Neuronal stem cell (in vitro differentiated cells): ENCODE results near the gene HYAL1.
A peak's percentile ranks its signal among the peaks of the same experiment; 100 is the strongest.

Source experiments
- DNase-seq: peaks from one replicate; pipeline ENCODE4 v3.0.0-alpha.2; 2013; ENCODE audit warnings: low spot score
- H2AFZ ChIP-seq: one replicate; pipeline ENCODE4 v1.6.1; 2013; ENCODE audit warnings: mild to moderate bottlenecking, low read length, inconsistent platforms
- H2AK5ac ChIP-seq: 2 replicates; pipeline ENCODE4 v1.6.1; 2013; ENCODE audit warnings: low read depth, mild to moderate bottlenecking, inconsistent platforms, low read length, moderate library complexity, mixed read lengths
- H2BK120ac ChIP-seq: 2 replicates; pipeline ENCODE4 v1.6.1; 2013; ENCODE audit warnings: low read depth, mild to moderate bottlenecking, inconsistent platforms, low read length, moderate library complexity, mixed read lengths
- H2BK12ac ChIP-seq: one replicate; pipeline ENCODE4 v1.6.1; 2013; ENCODE audit warnings: low read length, inconsistent platforms
- H2BK15ac ChIP-seq: 2 replicates; pipeline ENCODE4 v1.6.1; 2013; ENCODE audit warnings: mild to moderate bottlenecking, low read length, inconsistent platforms, mixed read lengths
- H2BK5ac ChIP-seq: one replicate; pipeline ENCODE4 v1.6.1; 2013; ENCODE audit warnings: inconsistent platforms, mild to moderate bottlenecking, low read length, moderate library complexity
- H3K14ac ChIP-seq: one replicate; pipeline ENCODE4 v1.6.1; 2013; ENCODE audit warnings: low read length, inconsistent platforms
- H3K18ac ChIP-seq: 2 replicates; pipeline ENCODE4 v1.6.1; 2013; ENCODE audit warnings: low read length, inconsistent platforms
- H3K23ac ChIP-seq: 2 replicates; pipeline ENCODE4 v1.6.1; 2013; ENCODE audit warnings: low read depth, mild to moderate bottlenecking, mixed read lengths, low read length, inconsistent platforms; ENCODE audit not compliant: poor library complexity
- H3K27ac ChIP-seq: replicated peaks from 3 replicates; pipeline ENCODE4 v1.5.1; 2013; ENCODE audit warnings: low read length, inconsistent platforms
- H3K27me3 ChIP-seq, 3 experiments: 2 replicates each; pipeline ENCODE4 v1.6.1; 2013; ENCODE audit warnings: low read length in 3 of 3, mild to moderate bottlenecking in 2 of 3, inconsistent platforms in 1 of 3, low read depth in 1 of 3, mixed read lengths in 1 of 3, moderate library complexity in 1 of 3; ENCODE audit not compliant: control insufficient read depth in 3 of 3, insufficient read depth in 3 of 3
- H3K36me3 ChIP-seq, 2 donors: replicated peaks in 1 of 2; 2 replicates each; pipeline ENCODE4 v1.6.1; 2013; ENCODE audit warnings: low read length in 2 of 2; ENCODE audit not compliant: control insufficient read depth in 2 of 2, insufficient read depth in 2 of 2
- H3K4ac ChIP-seq: 2 replicates; pipeline ENCODE4 v1.6.1; 2013; ENCODE audit warnings: inconsistent platforms, mild to moderate bottlenecking, low read length, moderate library complexity
- H3K4me1 ChIP-seq, 2 donors: 1 replicate in 1 of 2; 2 replicates in 1 of 2; pipeline ENCODE4 v1.6.1; 2013; ENCODE audit warnings: low read length in 2 of 2, low read depth in 1 of 2; ENCODE audit not compliant: control insufficient read depth in 2 of 2, insufficient read depth in 1 of 2
- H3K4me2 ChIP-seq: one replicate; pipeline ENCODE4 v1.6.1; 2013; ENCODE audit warnings: mild to moderate bottlenecking, low read length, inconsistent platforms; ENCODE audit not compliant: insufficient read depth, poor library complexity, severe bottlenecking
- H3K4me3 ChIP-seq, 2 donors: 2 replicates each; pipeline ENCODE4 v1.5.1; 2013; ENCODE audit warnings: low read length in 2 of 2, mild to moderate bottlenecking in 2 of 2, inconsistent platforms in 1 of 2, moderate library complexity in 1 of 2
- H3K79me1 ChIP-seq: one replicate; pipeline ENCODE4 v1.6.1; 2013; ENCODE audit warnings: low read depth, mild to moderate bottlenecking, inconsistent platforms, low read length, moderate library complexity
- H3K9ac ChIP-seq: one replicate; pipeline ENCODE4 v1.6.1; 2013; ENCODE audit warnings: mild to moderate bottlenecking, low read depth, low read length, inconsistent platforms; ENCODE audit not compliant: poor library complexity
- H3K9me3 ChIP-seq, 2 donors: replicated peaks in 1 of 2; 2 replicates each; pipeline versions ENCODE3 to v1.6.1; 2013; ENCODE audit warnings: low read length in 2 of 2, mild to moderate bottlenecking in 2 of 2, inconsistent platforms in 1 of 2, low read depth in 1 of 2, mixed read lengths in 1 of 2, moderate library complexity in 1 of 2; ENCODE audit not compliant: control insufficient read depth in 2 of 2, insufficient read depth in 1 of 2
- H4K8ac ChIP-seq: one replicate; pipeline ENCODE4 v1.6.1; 2013; ENCODE audit warnings: low read depth, mild to moderate bottlenecking, inconsistent platforms, low read length, moderate library complexity
- H4K91ac ChIP-seq: one replicate; pipeline ENCODE4 v1.6.1; 2013; ENCODE audit warnings: low read length, low read depth, mild to moderate bottlenecking, inconsistent platforms; ENCODE audit not compliant: poor library complexity
- WGBS, 2 donors: extraction: QIAGEN DNeasy Blood & Tissue Kit; methylation state at CpG; one replicate each; pipeline ENCODE4 v1.1.7; 2013; ENCODE audit warnings: missing lambda C conversion rate in 2 of 2, mixed read lengths in 1 of 2; ENCODE audit not compliant: insufficient read length in 2 of 2, insufficient replicate concordance in 1 of 2; ENCODE audit errors: extremely low coverage in 2 of 2; 5-methylcytosine and 5-hydroxymethylcytosine counted together

The HYAL1 gene

GRCh38 chr3:50266017-50266416, 37.4 kb downstream of the HYAL1 start:
- peak overlapping the region; percentile 67 for H2BK12ac ChIP-seq
- peak overlapping the region; percentile 27 for H3K14ac ChIP-seq
- peak overlapping the region; percentile 99 for H3K18ac ChIP-seq
- H3K27ac ChIP-seq, result no peak overlapping the region
- no peak overlapping the region for H4K91ac ChIP-seq
- no peaks in the 10 kb centered on the region for H3K36me3 ChIP-seq
- peaks cover 46 to 66% of the 10 kb centered on the region in 2 donors for H3K4me1 ChIP-seq
- H3K27me3 ChIP-seq, result no peaks in the 10 kb centered on the region
- H3K4me2 ChIP-seq, result no peak overlapping the region
- H2BK15ac ChIP-seq, result peak overlapping the region; percentile 94
- no peak overlapping the region for H3K23ac ChIP-seq
- DNase-seq, result no peak
- no CpG with 5 or more reads among the region's 6 CpGs for WGBS, 2 donors
- no peaks in the 10 kb centered on the region for H3K9me3 ChIP-seq
- peak overlapping the region; percentile 98 for H2AK5ac ChIP-seq
- no peak overlapping the region for H2AFZ ChIP-seq
- peaks cover 3% of the 10 kb centered on the region for H3K79me1 ChIP-seq
- no peak overlapping the region for H3K4me3 ChIP-seq
- H4K8ac ChIP-seq, result peak overlapping the region; percentile 83
- peak overlapping the region; percentile 69 for H3K4ac ChIP-seq
- no peak overlapping the region for H3K9ac ChIP-seq
- no peak overlapping the region for H2BK120ac ChIP-seq
- peak overlapping the region; percentile 99 for H2BK5ac ChIP-seq

GRCh38 chr3:50265571-50265970, 37.8 kb downstream of the HYAL1 start:
- Histone ChIP-seq H3K4me1 (peaks cover 51 to 71% of the 10 kb centered on the region in 2 donors), H3K4ac (peak overlapping the region; percentile 69)
- no CpG with 5 or more reads among the region's 1 CpG for WGBS, 2 donors

GRCh38 chr3:50264964-50265485, 38.3 kb downstream of the HYAL1 start:
- Histone ChIP-seq H2AFZ (peak overlapping the region; percentile 77), H2BK120ac (peak overlapping the region; percentile 88), H3K4me2 (no peak overlapping the region), H3K9ac (peak overlapping the region; percentile 34), H4K8ac (peak overlapping the region; percentile 77), H3K9me3 (no peaks in the 10 kb centered on the region), H3K18ac (peak overlapping the region; percentile 99), H3K36me3 (no peaks in the 10 kb centered on the region), H2BK15ac (peak overlapping the region; percentile 94), H2AK5ac (peak overlapping the region; percentile 98), H3K27ac (peak overlapping the region; percentile 82), H3K23ac (peak overlapping the region; percentile 25), H3K27me3 (no peaks in the 10 kb centered on the region), H3K4me1 (peaks cover 55 to 74% of the 10 kb centered on the region in 2 donors), H3K79me1 (peaks cover 3% of the 10 kb centered on the region), H3K4ac (peak overlapping the region; percentile 87), H3K4me3 (no peak overlapping the region), H2BK12ac (peak overlapping the region; percentile 97), H2BK5ac (peak overlapping the region; percentile 99), H4K91ac (peak overlapping the region; percentile 98), H3K14ac (peak overlapping the region; percentile 39)
- WGBS, 2 donors, result no CpG with 5 or more reads among the region's 7 CpGs
- no peak for DNase-seq

More at GRCh38 chr3:50265571-50265970, 37.8 kb downstream of the HYAL1 start:
- H2BK12ac ChIP-seq, result peak overlapping the region; percentile 97
- peak overlapping the region; percentile 88 for H2BK120ac ChIP-seq
- no peak overlapping the region for H3K4me2 ChIP-seq
- H3K14ac ChIP-seq, result no peak overlapping the region
- peak overlapping the region; percentile 44 for H3K9ac ChIP-seq
- peak overlapping the region; percentile 98 for H4K91ac ChIP-seq
- H3K27me3 ChIP-seq, result no peaks in the 10 kb centered on the region
- no peaks in the 10 kb centered on the region for H3K9me3 ChIP-seq
- peak overlapping the region; percentile 82 for H3K27ac ChIP-seq
- peak overlapping the region; percentile 98 for H2AK5ac ChIP-seq
- peaks cover 3% of the 10 kb centered on the region for H3K79me1 ChIP-seq
- peak overlapping the region; percentile 94 for H2BK15ac ChIP-seq
- peak overlapping the region; percentile 25 for H3K23ac ChIP-seq
- H3K4me3 ChIP-seq, result no peak overlapping the region
- no peaks in the 10 kb centered on the region for H3K36me3 ChIP-seq
- H2AFZ ChIP-seq, result no peak overlapping the region
- peak overlapping the region; percentile 99 for H3K18ac ChIP-seq
- peak overlapping the region; percentile 99 for H2BK5ac ChIP-seq
- H4K8ac ChIP-seq, result no peak overlapping the region
- DNase-seq, result no peak

- Histone ChIP-seq H2BK15ac (peak overlapping the region; percentile 23), H3K27me3 (no peaks in the 10 kb centered on the region)
These were observed 38.9 kb downstream of the HYAL1 start for GRCh38 chr3:50264383-50264963.

More at GRCh38 chr3:50264383-50264963, 38.9 kb downstream of the HYAL1 start:
- H3K4me1 ChIP-seq, result peaks cover 56 to 72% of the 10 kb centered on the region in 2 donors
- H2BK5ac ChIP-seq, result peak overlapping the region; percentile 80
- peak overlapping the region; percentile 99 for H4K8ac ChIP-seq
- peak overlapping the region; percentile 89 for H3K18ac ChIP-seq
- no peak overlapping the region for H3K4ac ChIP-seq
- peak overlapping the region; percentile 39 for H3K14ac ChIP-seq
- peak overlapping the region; percentile 2 for H2BK120ac ChIP-seq
- peak overlapping the region; percentile 32 for H3K9ac ChIP-seq
- no peak overlapping the region for H3K23ac ChIP-seq
- H3K27ac ChIP-seq, result peak overlapping the region; percentile 95
- WGBS, 2 donors, result no CpG with 5 or more reads among the region's 7 CpGs
- H3K79me1 ChIP-seq, result peaks cover 3% of the 10 kb centered on the region
- H4K91ac ChIP-seq, result peak overlapping the region; percentile 64
- no peaks in the 10 kb centered on the region for H3K9me3 ChIP-seq
- peak overlapping the region; percentile 77 for H2AFZ ChIP-seq
- peak overlapping the region; percentile 3 for H2BK12ac ChIP-seq
- no peak overlapping the region for H3K4me3 ChIP-seq
- H2AK5ac ChIP-seq, result peak overlapping the region; percentile 66
- H3K4me2 ChIP-seq, result peak overlapping the region; percentile 42
- peak; percentile 96 for DNase-seq
- H3K36me3 ChIP-seq, result peaks cover under 1 to 2% of the 10 kb centered on the region in 2 donors
